ENCODE results near the gene NPAS2.

The NPAS2 gene

DNA sequence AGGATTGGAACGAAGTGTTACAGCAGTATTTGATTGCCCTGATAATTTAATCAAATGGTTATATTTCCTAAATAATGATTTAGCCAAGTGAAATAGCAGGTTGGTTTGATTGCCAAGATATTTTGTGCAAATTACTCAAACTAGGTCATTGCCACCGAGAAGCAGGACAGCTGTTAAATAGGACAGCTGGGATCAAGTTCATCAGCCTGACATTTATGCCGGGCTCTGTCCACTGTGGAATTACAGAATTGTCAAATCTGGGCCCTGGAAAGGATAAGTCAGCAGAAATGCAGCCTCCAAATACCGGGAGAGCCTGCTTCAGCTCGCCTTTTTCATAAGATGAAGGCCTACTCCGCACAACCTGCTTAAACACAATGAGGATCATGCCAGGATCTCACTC is 108.3 kb downstream of the NPAS2 start:
- DNase-seq (ENCODE audit: low read depth) = no peak
- no peak overlapping the region for H3K4me3 ChIP-seq (ENCODE audit: low read depth, low read length)

DNA sequence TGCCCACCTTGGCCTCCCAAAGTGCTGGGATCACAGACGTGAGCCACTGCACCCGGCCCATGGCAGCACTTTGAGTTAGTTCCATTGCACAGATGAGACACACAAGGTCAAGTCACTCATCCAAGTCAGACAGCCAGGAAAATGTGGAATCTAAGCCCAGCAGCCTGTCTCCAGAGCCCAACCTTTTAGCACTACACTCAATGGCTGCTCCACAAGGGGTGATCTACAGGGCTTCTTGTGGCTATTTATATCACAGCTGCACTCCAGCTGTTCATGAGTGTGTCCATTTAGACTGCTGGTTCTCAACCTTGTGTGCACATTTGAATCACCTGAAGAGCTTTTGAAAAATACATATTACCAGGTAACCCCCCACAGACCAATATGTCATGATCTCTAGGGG is 109.2 kb downstream of the NPAS2 start:
- no peak for DNase-seq (ENCODE audit: low read depth)
- H3K4me3 ChIP-seq (ENCODE audit: low read depth, low read length) = no peak overlapping the region

DNA sequence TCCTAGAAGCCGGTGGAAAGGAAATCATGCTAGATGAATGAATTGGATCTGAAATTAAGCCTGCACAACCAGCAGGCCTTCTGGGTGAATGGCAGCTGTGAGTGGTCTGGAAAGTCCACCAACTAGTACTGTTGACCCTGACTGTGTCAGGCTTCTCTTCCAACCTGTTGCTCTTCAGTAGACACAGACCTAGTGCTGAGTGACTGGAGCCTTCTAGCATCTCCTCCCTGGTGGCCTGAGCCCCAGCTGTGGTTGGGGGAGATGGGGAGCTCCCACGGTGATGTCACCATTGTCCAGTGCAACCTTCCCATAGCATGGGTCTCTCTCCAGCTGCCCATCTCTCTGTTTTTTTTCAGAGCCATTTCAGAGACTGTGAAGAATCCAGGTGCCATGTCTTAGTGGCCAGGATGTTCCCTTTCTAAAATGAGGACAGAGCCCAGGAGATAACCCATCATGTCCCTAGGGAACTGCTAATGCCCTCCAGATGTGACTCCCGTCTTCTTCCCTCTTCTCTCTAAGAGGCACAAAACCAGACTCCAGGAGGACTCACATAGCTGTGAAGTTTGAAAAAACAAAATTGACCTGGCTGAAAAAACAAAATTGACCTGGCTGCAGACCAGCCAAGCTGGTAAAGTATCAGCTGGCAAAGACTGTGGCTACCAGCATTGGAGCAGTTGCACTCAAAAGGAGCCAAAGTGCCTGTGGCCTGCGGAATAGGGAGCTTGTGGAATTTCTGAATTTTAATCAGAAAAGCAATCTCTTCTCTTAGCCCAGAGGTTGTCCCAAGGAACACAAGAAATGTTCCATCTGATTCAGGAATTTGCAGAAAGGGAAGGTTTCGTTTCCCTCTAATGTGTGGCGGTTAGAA is 114.8 kb downstream of the NPAS2 start:
- DNase-seq (ENCODE audit: low read depth) = no peak
- no peak overlapping the region for H3K4me3 ChIP-seq (ENCODE audit: low read depth, low read length)

DNA sequence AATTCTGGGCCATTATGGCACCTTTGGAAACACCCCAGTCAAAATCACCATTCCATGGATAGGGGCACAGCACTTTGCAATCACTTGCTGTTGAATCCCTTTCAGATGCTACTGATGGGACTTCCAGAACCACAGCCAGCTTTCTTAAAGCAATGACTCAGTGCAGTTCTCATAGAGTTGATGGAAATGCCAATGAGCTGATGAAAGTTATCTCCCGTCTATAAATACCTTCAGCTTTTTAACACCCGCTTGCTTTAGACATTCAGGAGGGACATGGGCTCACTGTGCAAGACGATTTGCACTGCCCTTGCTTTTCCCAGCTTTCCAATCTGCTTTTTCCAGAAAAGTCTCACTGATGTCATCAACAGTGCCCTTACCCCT is 115.4 kb downstream of the NPAS2 start:
- DNase-seq (ENCODE audit: low read depth) = no peak

DNA sequence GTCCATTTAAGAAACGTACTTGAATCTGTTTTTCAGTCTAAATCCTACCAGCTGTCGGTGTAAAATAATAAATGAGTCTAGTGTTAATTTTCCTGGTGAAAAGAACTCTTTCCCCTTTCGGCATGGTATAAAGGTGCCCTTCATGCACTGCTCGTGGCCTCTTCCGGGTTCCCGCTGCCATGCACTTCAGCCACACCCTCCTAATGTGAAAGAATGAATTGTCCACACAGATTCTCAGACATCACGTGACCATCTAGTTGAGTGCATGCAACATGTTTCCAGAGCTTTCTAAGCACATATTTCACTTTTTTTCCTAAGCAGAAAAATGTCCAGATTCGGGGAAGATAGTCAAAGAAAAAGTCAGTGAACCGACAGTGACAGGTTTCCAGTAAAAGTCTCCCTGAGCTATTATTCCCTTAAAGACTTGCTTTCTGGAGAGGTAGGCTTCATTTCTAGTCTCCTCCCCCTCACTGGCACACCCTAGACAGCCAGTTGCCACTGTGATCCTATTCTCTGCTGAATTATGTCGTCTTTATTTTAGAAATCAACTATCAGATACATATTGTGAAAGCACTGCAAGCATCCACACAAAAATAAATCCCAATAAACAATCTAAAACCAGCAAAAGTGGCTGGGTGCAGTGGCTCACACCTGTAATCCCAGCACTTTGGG is 116.3 kb downstream of the NPAS2 start:
- no peak overlapping the region for H3K4me3 ChIP-seq (ENCODE audit: low read depth, low read length)
- DNase-seq (ENCODE audit: low read depth) = no peak

More for the DNA sequence above, 115.4 kb downstream of the NPAS2 start:
- no peak overlapping the region for H3K4me3 ChIP-seq (ENCODE audit: low read depth, low read length)

DNA sequence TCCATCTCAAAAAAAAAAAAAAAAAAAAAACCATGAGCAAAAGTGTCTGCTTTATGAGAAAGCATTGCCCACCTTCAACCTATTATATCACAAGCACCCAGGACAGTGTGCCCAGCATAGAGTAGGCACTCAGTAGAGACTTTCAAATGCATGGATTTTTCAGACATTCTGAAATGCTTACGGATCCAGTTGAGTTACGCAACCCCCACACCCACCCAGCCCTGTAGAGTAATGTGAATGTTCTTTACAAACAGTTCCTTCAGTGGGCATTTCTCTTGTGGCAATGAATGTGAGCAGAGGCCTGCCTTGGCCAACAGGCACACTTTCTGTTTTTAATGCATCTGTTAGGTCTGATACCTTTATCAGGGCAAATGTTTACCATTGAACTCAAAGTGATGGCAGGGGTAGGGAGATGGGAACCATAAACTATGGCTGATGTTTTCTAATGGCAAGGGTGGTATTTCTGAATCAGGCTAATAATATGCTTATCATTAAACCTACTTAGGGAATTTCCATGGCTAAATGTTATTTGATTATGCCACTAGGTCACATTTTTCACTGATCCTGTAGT is 117.1 kb downstream of the NPAS2 start:
- DNase-seq (ENCODE audit: low read depth) = no peak
- no peak overlapping the region for H3K4me3 ChIP-seq (ENCODE audit: low read depth, low read length)

DNA sequence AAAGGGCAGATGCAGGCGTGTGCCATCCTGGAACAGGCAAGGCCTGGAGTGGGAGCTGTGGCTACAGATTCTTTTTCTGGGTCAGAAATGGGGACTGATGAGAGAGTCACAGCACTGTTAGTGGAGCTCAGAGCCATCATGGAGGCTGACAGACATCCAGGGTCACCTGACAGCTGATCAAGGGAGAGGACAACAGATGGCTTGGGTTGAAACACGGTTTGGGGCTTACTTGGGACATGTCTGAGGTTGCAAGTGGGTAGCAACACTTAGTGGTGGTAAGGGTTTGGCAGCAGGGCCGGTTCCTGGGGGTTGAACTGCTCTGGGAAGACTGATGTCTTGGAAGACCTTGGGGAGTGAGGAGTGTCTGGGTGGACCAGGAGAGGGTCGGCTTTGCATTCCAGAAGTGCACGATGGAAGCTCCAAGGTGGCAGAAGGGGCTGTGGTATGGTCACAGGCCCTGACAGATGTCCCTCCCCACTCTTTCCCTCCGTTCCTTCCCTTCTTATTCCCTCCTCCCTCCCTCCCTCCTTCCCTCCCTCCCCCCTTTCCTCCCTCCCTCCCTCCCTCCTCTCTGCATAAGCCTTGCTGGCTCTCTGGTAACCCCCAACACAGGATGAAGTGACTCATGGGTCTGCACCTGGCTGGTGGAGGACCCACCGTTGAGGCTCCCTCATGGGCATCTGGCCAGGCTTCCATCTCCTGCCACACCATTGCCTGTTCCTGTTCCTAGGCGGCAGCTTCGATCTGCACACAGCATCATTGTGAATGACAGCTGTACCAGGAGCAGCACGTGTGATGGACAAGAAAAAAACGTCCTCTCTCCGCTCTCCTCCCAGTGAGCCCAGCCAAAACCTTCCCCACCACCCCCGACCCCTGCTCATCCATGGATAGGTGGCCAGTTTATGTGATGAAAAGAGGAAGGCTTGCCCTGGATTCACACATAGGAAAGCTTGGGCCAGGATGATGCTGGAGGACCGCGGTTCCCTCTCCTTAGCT is 118.4 kb downstream of the NPAS2 start:
- H3K4me3 ChIP-seq (ENCODE audit: low read depth, low read length) = no peak overlapping the region
- DNase-seq (ENCODE audit: low read depth) = no peak

DNA sequence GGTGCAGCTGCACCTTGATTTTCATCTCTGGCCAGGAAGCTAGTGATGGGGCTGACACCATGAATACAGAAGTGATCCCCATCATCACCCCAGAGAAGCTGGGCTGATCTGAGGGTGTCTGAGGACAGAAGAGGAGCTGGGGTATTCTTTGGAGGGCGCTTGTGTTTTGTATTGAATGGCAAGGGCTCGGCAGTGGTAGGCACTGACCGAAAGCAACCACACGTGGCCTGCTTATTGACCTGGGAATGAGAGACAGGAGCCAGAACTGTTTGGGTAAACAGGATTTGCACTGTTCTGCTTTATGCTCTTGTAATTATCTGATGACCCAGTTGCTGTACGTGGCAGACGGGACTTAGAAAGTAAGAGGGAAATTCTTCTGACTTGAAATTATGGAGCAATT is 119.5 kb downstream of the NPAS2 start:
- DNase-seq (ENCODE audit: low read depth) = no peak
- no peak overlapping the region for H3K4me3 ChIP-seq (ENCODE audit: low read depth, low read length)

DNA sequence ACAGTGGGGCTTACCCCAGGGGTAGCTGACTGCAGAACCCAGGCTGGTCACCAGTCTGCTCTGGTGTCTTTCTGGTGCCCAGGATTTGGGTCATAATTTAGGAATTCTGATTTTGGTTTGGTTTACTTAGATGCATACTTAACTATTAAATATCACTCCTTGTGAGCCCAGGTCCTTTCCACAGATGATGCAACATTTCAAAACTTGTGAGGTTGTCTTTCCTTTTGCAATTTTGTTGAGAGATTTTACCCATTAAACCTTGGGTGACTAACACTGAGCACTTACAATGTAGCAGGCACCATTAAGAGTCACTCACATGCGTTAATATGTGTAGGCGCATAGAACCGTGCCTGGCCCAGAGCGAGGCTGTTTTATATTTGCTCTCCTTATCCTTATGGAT is 120.3 kb downstream of the NPAS2 start:
- DNase-seq (ENCODE audit: low read depth) = no peak
- H3K4me3 ChIP-seq (ENCODE audit: low read depth, low read length) = no peak overlapping the region

DNA sequence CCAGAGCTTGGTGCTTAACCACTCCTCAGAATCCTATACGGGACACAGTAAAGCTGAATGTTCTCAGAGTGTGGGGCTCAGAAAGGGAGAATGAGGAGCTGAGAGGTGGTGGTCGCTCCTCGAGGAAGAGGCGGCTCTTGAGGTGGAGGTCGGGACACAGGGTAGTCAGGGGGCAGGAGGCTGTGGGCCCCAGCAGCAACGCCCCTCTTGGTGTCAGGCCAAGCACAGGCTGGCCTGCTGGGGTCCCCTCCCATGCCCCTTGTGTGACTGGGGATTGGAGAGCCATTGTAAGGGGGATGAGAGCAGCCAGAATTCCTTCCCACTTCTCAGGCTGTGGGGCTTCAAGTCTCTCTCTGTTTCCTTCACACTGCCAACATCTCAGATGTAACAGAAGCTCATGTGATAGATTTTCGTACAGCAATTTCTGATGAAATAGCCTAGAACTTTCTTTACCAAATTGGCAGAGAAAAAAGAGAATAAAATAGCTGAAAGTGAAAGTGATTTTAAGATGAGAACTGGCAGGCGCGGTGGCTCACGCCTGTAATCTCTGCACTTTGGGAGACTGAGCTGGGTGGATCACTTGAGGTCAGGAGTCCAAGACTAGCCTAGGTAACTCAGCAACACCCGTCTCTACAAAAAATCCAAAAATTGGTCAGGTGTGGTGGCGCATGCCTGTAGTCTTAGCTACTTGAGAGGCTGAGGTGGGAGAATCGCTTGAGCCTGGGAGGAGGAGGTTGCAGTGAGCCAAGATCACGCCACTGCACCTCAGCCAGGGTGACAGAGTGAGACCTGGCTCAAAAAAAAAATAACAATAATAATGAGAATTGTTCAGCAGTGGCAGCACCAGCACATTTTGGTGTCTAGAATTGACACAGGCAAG is 121.1 kb downstream of the NPAS2 start:
- DNase-seq (ENCODE audit: low read depth) = no peak
- no peak overlapping the region for H3K4me3 ChIP-seq (ENCODE audit: low read depth, low read length)

DNA sequence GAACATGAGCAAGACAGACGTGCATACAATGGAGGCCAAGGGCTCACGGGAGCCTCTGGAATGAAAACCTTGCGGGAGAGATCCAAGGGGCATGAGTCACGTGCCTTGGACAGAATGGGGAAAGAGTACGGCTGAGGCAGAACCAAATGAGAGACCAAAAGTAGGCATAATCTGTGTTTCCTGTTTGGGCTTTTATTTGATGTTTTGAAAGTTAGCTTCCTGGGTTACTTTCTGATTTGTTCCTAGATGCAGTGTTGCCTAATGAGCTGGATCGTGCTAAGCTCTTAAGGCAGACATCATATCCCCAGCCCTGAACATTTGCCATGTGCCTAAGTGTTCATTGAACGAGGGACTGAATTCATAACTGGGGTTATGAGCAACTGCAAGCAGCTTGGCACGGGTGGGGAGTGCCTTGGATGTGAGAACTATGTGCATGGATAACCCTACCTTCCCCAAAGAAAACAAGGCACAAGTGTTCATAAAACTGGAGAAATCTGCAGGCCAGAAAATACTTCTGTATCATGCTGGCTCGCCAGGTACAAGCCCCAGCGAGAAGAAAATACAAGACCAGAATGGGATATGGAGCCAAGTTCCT is 121.8 kb downstream of the NPAS2 start:
- DNase-seq (ENCODE audit: low read depth) = no peak
- H3K4me3 ChIP-seq (ENCODE audit: low read depth, low read length) = no peak overlapping the region

DNA sequence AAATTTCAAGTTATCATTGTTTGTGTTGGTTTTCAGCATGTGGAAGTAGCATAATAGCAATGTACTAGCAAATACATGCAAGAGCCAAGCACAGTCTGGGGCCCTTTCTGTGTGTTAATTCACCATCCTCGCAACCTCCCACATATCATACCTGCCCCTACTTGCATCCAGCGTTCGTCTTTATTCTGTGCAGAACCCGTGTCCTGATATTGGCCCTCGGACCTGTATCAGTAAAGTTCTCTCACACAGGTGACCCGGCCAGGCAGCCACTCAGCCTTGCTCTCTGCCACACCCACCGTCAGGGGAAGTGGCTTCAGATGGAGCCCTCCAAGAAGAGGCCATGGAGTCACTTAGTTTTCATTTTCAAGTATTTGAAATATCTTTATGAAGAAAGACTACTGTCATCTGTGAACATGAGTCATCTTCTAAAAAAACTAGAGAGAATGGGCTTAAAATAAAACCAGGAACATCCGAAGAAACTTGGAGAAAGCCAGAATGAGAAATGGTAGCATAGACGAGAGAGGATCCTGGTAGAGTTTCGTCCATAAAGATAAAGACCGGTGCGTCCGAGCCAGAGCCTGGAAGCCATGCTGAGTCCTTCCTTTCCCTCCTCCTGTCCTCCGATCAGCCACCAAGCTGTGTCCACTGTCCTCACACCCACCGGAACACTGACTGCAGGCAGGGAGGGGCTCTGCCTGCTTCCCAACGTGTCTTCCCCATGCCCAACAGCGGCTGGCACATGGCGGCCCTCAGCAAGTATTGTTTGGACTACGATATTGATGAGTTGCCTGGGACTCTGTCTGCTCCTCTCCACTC is 124.9 kb downstream of the NPAS2 start:
- no peak overlapping the region for H3K4me3 ChIP-seq (ENCODE audit: low read depth, low read length)
- DNase-seq (ENCODE audit: low read depth) = no peak

DNA sequence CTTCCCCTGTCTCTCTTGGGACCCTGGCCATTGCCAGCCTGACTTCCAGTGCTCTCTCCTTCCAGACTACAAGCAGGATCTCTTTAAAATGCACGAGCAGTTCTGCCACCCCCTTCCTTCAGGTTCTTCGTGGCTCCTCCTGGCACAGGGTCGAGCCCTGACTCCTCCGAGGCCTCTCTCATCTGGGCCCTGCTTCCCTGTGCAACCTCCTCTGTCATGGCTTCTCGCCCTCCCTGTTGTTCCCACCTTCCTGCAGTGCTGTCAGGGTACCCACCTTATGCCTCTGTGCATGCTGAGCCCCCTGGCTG is 125.4 kb downstream of the NPAS2 start:
- no peak overlapping the region for H3K4me3 ChIP-seq (ENCODE audit: low read depth, low read length)
- DNase-seq (ENCODE audit: low read depth) = no peak

DNA sequence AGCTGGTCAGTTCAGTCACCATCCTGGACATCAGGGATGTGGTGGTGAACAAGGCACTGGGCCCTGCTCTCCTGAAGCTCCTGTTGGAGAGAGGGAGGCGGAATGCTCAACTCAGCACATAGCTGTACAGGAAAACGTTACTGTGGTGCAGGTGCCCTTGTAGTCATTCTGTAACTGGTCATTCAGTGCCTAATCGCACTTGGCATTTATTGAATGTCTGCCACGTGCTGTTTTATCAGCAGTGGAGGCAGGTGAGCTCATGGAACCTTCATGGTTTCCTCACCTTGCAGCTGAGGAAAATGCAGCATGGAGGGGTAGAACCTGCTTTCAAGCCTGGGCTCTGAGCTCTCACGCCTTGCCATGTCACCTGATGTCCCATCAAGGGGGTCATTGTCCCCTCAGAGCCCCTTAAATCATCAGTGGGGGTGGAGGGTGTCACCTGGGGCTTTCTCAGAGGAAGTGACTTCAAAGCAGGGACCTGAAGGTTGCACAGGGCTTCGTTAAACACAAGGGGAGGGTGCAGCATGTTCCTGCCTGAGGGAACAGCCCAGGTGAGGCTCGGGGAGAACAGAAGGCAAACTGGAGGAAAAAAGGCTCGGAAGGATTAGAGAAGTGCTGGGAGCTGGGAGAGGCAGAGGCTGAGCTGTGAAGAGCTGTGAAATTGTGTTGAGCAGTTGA is 126.1 kb downstream of the NPAS2 start:
- DNase-seq (ENCODE audit: low read depth) = no peak
- H3K4me3 ChIP-seq (ENCODE audit: low read depth, low read length) = no peak overlapping the region

DNA sequence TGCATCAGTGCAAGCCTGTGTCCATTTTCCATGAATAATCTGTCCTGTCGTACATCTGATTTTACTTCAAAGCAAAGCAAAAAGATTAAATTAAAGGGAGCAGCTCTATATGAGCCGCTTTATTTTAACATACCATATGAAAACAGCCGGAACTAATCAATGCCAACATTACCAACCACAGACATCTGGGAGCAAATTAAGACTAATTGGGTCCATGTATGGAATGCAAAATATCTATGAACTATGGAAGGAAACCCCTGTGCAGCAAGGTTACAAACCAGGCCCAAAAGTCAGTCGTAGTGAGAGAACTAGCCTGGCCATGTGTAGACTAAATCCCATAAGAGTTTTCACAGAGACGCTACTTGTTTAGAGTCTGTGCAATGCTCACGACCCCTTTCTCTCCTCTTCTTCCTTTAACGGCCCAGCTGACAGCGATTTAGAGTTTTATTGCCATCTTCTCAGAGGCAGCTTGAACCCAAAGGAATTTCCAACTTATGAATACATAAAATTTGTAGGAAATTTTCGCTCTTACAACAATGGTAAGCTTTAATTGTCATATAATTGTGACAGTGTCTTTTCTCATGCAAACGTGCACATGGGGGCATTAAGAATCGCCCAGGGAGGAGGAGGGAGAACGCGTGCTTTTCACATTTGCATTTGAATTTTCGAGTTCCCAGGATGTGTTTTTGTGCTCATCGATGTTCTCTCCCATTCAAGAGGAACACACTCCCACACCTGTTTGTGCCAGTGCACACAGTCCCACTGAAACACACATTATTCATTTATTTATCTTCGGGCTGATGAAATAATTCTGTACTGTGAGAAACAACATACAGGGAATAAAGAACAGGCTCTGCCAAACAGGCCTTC is 129.2 kb downstream of the NPAS2 start:
- H3K4me3 ChIP-seq (ENCODE audit: low read depth, low read length) = no peak overlapping the region
- no peak for DNase-seq (ENCODE audit: low read depth)

DNA sequence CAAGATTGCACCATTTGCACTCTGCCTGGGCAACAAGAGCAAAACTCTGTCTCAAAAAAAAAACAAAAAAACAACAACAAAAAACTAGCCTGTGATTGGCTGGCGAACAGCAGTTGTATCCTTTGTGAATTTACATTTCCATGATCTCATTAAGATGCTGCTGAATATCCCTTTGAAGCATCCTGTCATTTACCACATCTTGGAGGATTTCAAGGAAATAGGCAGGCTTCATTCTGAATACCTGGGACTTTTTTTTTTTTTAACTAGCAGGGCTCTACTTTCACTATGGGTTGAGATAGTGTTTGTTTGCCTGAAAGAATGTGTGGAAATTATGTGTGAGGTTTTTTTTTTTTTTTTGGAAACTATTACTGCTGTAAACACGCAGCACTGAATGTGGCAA is 132.6 kb downstream of the NPAS2 start:
- DNase-seq (ENCODE audit: low read depth) = no peak
- H3K4me3 ChIP-seq (ENCODE audit: low read depth, low read length) = no peak overlapping the region
